Retinal pigment epithelial cell (primary cell): ENCODE results near the gene BABAM1.

ENCODE experiments used
- DNase-seq: peaks from one replicate; pipeline ENCODE4 v3.0.0-alpha.2; 2010; ENCODE audit warnings: low read depth
- H3K4me3 ChIP-seq: 2 replicates; pipeline ENCODE4 v1.5.1; 2011; ENCODE audit warnings: mild to moderate bottlenecking, low read length, control low read depth, moderate library complexity
- TF ChIP-seq, protein P1 (sequence below): conservative IDR thresholded peaks from 2 replicates; pipeline ENCODE4 v1.5.1; 2011; ENCODE audit warnings: low read depth, low read length, control low read depth, inconsistent platforms

The BABAM1 gene

DNA sequence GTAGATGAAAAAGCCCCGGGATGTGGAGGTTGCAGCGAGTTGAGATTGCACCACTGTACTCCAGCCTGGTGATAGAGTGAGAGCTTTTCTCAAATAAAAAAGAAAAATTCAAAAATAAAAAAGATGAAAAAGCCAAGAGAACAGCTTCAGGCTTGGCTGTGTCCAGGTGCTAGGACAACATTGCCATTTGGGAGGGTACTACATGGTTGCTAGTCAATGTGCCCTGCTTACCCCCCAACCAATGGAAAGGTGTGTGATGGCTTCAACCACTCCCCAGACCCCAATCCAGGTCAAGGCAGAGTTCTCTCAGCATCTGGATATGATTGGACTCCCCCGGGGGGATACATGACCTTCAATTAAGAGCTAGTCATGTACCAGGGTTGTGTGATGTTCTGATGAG is 12.2 kb downstream of the BABAM1 start:
- TF ChIP-seq, protein P1, sequence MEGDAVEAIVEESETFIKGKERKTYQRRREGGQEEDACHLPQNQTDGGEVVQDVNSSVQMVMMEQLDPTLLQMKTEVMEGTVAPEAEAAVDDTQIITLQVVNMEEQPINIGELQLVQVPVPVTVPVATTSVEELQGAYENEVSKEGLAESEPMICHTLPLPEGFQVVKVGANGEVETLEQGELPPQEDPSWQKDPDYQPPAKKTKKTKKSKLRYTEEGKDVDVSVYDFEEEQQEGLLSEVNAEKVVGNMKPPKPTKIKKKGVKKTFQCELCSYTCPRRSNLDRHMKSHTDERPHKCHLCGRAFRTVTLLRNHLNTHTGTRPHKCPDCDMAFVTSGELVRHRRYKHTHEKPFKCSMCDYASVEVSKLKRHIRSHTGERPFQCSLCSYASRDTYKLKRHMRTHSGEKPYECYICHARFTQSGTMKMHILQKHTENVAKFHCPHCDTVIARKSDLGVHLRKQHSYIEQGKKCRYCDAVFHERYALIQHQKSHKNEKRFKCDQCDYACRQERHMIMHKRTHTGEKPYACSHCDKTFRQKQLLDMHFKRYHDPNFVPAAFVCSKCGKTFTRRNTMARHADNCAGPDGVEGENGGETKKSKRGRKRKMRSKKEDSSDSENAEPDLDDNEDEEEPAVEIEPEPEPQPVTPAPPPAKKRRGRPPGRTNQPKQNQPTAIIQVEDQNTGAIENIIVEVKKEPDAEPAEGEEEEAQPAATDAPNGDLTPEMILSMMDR = no peak
- H3K4me3 ChIP-seq = no peak overlapping the region
- DNase-seq = no peak

DNA sequence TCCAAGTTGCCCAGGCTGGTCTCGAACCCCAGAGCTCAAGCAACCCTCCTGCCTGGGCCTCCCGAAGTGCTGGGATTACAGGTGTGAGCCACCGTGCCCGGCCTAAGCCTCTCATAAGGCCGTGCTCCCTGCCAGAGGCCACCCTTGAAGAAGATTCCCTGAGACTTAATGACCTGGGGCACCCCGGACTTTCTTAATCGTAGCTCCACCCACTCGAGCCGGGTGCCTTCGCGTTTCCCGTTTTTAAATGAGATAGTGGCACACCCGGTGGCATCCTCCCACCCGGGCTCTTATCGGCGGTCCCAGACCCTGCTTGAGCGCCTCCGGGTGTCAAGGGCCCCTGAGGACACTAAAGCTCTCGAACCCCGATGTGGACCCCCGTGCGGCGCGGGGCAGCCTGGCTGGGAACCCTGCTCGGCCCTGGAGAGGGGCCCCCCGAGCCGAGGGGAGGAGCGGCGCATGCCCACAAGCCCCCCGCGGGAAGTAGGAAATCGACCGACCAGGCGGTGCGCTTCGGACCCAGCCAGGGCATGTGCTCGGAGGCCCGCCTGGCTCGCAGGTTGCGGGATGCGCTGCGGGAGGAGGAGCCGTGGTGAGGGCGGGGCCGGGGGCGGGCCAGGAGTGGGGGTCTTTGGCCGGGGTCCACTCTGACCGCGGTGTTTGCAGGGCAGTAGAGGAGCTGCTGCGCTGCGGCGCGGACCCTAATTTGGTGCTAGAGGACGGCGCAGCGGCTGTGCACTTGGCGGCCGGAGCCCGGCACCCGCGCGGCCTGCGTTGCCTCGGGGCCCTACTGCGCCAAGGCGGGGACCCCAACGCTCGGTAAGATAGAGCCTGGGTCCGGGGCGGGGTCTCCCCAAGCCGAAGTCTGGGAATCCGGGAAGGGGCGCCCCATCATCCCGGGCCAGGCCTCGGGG is 14.4 kb downstream of the BABAM1 start, which contains the start of gene ANKLE1:
Gene ANKLE1 (plus strand): TSS at position 511 of the 914 bp plus-strand sequence. CDS start 20 bp downstream, at position 531.
- TF ChIP-seq, protein P1 = no peak
- H3K4me3 ChIP-seq = peak within 1 kb of the TSS; percentile 28
- no peak for DNase-seq

DNA sequence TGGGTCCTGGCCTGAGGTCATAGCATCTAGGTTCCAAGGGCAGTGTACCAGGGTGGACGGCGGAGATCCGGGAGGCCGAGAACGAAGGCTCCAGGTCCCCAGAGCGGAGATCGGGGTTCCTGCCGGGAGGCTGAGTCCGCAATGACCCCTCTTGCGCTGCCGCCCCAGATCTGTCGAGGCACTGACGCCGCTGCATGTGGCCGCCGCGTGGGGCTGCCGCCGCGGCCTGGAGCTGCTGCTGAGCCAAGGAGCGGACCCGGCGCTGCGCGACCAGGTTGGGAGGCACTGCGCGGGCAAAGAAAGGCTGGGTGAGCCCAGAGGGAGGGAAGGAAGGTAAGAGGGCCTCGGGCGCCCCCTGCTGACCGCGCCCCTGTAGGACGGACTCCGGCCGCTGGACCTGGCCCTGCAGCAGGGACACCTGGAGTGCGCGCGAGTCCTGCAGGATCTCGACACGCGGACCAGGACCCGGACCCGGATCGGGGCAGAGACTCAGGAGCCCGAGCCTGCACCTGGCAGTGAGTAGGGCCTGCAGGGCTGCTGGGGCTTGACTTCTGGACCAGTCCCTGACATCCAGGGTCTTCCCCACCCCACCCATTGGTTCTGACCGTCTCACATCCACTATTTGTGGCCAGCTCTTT is 15.4 kb downstream of the BABAM1 start:
- H3K4me3 ChIP-seq = peak overlapping the region; percentile 14
- TF ChIP-seq, protein P1 = peak; percentile 86
- no peak for DNase-seq

DNA sequence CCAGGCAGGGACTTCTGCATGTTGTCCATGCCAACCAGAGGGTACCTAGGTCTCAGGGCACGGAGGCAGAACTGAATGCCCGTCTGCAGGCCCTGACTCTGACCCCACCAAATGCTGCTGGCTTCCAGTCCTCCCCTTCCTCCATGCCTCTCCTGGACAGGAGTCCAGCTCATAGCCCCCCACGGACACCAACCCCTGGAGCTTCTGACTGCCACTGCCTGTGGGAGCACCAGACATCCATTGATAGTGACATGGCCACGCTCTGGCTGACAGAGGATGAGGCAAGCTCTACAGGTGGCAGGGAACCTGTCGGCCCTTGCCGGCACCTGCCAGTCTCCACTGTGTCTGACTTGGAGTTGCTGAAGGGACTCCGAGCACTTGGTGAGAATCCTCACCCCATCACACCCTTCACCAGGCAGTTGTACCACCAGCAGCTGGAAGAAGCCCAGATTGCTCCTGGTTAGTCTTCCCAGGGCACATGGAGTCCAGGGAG is 16.3 kb downstream of the BABAM1 start:
- H3K4me3 ChIP-seq = no peak overlapping the region
- TF ChIP-seq, protein P1 = no peak
- DNase-seq = no peak

DNA sequence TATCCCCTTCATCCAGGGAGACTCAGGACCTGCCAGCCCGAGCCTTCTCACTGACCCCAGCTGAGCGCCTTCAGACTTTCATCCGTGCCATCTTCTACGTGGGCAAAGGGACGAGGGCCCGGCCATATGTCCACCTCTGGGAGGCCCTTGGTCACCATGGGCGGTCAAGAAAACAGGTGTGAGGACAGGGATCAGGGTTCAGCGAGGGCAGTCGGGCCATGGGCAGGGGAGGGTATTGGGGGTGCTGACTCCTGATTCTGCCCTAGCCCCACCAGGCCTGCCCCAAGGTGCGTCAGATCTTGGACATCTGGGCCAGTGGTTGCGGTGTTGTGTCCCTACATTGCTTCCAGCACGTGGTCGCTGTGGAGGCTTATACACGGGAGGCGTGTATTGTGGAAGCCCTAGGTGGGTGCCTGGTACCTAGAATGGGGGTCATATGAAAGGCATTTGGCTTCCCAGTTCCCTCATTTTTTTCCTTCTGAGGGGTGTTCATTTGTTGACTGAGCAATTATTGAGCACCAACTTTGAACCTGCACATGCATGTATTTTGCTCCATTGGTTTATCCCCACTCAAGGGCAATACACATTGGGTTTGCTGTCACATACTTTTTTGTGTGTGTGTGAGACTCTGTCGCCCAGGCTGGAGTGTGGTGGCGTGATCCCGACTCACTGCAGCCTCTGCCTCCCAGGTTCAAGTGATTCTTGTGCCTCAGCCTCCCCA is 18.3 kb downstream of the BABAM1 start:
- H3K4me3 ChIP-seq = no peak overlapping the region
- no peak for DNase-seq
- TF ChIP-seq, protein P1 = no peak

DNA sequence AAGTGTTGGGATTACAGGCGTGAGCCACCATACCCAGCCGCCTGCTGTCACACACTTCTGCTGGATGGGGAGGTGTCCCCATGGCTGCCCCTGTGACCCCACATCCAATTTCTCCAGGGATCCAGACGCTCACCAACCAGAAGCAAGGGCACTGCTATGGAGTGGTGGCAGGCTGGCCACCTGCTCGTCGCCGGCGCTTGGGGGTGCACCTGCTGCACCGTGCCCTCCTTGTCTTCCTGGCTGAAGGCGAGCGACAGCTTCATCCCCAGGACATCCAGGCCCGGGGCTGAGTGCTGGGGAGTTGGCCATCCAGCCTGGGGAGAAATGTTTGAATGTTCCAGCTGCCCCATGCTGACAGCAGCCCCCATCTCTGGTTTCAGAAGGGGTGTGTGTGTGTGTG is 19.0 kb downstream of the BABAM1 start:
- no peak overlapping the region for H3K4me3 ChIP-seq
- no peak for DNase-seq
- TF ChIP-seq, protein P1 = no peak
